Activated T-cell treated with anti-CD3 and anti-CD28 coated beads, Interleukin-2, amount 50 U/mL, for 48 hours (primary cell): Measurements from ENCODE around the gene HP1BP3.

Experiments used
- DNase-seq, 2 experiments: peaks; one replicate each; pipeline ENCODE4 v3.0.0-alpha.2; 2020

HP1BP3 gene

DNA sequence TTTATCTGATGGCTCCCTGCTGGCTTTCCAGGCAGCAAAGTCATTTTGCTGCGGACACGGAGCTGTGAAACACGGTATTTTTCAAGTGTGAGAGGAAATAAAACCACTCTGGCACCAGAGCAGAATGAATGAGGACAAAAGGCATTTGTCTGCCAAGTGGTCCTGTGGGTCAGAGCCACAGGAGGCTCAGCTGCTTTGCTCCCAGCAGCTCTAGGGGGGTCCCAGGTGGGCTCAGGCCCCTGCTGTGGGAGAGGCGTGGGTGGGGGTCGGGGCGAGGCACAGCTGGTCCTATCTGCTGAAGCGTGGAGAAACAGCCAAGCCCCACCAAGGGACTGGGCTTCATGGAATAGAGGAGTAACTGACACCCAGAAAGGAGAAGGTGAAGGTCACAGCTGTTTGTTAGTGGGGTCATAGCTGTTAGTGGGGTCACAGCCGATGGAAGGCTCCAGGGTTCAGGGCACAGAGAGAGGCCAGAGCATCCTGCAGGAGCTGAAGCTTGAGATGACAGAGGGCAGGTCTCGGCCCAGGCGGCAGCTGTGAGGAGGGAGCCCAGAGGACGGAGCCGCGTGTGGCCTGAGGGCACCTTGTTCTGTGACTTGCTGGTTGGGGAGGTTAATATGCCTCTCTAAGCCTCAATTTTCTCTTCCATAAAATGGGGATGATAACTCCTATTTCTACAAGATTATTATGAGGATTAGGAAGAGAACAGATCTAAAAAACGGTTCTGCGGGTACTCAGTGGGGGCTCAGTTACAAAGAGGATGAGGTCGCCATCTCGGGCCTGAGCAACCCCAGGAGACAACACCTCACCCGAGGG, 76.4 kb downstream of the HP1BP3 start:
- DNase-seq, result no peak

DNA sequence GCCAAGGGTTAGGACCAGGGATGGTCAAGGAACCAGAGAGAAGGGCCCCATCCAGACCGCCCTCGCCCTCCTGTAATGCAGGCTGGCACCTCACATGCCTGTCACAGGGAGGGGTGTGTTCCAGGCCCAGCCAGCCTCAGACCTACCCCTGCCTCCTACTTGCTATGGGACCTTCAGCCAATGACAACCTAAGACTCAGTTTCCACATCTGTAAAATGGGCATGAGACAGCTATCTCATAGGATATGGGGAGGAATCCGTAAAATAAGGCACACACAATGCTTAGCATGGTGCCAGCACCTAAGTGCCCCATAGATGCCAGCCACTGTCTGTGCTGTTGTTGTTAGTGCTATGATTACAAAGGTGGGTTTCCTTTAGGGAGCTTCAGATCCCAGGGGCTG, 77.2 kb downstream of the HP1BP3 start:
- DNase-seq, result no peak

DNA sequence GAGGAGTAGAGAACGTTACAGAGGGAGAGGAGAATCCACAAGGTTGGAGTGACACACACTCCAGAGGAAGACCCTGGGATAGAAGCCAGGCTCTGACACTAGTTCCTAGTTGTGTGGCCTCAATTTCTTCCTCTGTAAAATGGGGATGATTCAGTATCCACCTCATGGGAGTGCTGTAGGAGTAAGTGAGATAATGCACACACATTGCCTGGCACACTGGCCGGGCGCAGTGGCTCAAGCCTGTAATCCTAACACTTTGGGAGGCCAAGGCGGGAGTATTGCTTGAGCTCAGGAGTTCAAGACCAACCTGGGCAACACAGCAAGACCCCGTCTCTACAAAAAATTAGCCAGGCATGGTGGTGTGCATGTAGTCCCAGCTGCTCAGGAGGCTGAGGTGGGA, 78.2 kb downstream of the HP1BP3 start:
- no peak for DNase-seq

DNA sequence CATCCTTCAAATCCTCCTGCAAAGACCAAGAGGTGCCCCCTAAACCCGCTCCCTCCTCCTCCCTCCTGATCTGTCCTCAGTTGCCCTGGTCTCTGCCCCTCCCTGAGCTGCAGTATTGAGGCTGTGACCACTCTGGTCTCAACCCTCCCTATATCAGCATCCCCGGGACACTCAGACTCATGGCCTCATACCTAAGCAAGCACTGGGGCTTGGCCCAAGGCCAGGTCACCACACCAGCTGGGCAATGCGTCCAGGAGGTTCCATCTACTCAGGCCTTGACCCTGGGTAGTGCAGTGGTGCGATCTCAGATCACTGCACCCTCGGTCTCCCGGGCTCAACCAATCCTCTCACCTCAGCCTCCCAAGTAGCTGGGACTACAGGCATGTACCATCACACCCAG, 79.0 kb downstream of the HP1BP3 start:
- DNase-seq, result no peak

DNA sequence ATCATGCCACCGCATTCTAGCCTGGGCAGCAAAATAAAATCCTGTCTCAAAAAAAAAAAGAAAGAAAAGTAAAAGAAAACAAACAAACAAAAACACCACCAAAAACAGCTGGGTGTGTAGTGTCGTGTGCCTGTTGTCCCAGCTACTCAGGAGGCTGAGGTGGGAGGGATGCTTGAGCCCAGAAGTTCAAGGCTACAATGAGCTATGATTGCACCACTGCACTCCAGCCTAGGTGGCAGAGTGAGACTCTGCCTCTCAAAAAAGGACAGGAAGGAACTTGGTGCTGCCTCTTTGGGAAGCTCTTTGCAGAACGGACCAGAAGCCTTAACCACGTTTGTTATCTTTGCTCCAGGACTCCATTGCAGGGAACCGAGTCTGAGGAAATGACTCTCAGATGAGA, 80.3 kb downstream of the HP1BP3 start:
- no peak for DNase-seq

DNA sequence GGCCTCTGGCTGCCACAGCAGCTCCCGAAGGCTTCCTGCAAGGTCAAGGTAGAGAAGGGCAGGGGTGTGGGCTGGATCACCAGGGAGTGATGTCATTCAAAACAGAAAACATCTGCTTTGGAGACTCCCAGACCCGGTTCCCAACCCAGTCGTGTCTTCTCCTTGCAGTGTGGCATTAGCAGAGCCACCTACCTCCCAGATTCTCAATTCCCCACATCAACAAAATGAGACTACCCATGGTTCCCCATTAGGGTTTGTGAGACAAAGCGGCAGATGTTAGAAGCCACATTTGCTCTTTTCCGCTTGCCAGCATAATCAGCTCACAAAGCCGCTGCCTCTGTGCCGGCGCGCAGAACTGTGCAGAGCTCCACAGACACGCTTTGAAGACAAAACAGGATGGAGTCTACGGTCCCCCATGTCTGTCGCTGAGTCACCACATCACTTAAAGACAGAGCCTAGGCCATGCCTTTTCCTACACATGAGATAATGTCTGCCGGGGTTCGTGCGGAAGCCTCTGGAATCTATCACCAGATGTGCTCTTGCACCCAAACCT, 81.8 kb downstream of the HP1BP3 start:
- no peak for DNase-seq

DNA sequence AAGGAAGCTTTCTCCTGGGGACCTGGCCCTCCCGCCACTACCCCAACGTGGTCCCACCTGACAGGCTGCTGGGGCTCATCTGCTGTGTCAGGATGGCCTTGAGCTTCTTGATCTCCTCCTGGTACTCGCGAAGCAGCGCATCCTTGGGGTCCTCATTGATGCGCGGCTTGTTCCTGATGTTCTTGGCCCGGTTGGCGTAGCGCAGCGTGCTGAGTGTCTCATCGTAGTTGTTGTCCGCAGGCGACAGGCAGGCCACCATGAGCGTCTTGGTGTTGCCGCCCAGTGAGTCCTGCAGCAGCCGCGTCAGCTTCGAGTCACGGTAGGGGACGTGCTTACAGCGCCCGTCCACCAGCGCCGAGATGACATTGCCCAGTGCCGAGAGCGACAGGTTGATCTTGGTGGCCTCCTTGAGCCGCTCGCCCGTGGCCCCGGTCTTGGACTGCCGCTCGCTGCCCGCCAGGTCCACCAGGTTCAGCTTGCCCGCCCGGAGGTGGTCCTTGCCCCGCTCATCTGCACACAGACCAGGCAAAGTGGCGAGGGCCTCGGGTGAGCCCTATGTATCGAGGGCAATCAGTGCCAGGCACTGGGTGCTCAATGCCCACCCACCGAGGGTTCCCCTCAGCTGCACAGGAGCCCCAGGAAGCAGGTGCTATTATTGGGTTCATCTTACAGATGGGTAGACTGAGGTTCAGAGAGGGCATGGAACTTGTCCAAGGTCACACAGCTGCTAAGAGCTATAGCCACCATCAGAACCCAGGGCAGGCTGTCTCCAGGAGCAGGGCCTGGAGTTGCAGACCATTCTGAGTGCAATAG, 82.5 kb downstream of the HP1BP3 start:
- no peak for DNase-seq

DNA sequence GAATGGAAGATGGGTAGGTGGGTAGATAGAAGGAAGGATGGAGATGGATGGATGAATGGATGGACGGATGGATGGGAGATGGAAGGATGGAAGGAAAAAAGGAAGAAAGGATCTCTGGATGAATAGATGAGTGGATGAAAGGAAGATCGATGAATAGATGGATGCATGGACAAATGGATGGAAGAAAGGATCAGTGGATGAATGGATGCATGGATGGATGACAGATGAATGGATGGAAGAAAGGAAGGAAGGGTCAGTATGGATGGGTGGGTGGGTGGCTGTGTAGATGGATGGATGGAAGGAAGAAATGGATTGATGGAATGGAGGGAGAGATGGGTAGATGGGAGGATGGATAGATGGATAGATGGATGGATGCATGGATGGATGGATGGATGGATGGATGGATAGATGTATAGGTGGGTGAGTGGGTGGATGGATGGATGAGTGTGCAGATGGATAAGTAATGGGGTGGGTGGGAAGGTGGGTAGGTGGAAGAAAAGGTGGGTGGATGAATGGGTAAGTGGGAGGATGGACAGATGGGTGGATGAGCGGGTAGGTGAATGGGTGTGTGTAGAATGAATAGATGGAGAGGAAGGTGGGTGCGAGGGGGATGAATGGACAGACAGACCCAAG, 83.9 kb downstream of the HP1BP3 start:
- DNase-seq, result no peak

DNA sequence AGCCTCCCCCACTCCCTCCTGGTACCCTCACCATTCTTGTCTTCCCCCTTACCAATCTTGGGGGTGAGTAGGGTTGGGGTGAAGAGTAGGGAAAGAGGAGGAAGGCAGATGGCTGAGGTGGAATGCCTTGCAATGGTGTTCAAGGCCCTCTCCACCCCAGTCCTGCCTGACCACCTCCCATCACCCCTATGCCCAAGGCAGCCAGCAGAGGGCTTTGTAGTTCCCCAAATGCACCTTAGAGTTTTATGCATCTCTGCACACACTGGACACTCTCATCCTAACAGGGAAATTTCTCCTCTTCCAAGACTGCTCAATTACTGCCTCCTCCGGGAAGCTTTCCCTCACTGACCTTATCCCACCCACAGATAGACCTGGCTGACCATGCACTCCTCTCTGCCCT, 84.7 kb downstream of the HP1BP3 start:
- DNase-seq, result no peak

DNA sequence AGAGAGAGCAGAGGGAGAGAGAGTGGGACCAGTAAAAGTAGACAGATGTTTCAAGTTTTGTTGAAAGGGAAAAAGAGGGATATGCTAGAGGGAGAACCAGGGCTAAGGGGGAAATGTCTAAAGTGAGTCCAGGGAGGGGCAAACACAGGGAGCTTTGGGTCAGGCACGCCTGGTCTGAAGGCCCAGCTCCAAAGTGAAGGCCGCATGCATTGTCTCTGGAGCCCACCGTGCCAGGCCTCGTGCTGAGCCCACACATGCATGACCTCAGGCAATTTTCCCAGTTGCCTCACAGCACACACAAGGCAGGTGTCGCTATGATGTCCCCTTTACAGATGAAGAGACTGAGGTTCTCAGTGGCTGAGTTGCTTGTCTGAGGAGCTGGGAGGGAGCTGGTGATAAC, 85.3 kb downstream of the HP1BP3 start:
- DNase-seq, result no peak

DNA sequence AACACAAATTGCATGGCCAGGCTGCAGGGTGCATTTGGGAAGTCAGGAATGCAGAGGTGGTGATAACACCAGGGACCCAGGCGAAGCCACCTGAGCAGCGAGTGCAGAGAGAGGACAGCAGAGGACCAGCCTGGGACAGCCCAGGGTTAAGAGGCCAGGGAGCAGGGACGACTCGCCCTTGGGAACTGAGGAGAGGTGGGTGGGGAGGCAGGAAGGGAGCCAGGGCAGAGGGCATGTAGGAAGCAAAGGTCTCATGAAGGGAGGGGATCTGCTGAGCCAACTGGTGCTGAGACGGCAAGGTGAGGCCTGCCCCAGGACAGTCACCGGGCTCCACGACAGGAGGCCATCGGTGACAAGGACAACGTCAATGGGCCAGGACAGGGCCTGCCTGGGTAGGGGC, 85.7 kb downstream of the HP1BP3 start:
- DNase-seq, result no peak

DNA sequence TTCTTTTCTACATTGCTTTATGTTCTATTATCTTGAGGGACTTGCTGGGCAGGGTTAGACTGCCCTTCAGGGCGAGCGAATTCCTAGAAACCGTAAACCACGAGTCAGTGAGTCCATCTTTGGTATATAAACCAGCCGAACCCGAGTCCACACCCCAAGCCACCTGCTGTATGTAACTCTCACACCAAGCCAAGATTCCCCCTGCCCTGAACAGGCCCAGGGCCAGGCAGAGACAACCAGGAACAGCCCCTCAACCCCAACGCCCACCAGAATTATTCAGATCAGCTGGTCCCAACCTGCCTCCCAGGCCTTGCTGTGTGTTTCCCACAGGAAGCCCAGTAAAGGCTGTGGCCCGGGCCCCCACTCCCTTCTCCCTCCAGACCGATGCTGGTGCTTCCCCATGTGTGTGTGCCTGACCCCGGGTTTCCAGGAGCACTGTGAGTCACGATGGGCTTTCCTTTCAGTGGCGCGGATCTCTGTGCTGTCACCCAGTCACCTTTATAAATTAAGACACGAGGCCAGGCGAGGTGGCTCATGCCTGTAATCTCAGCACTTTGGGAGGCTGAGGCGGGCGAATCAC, 86.4 kb downstream of the HP1BP3 start:
- DNase-seq, result no peak

DNA sequence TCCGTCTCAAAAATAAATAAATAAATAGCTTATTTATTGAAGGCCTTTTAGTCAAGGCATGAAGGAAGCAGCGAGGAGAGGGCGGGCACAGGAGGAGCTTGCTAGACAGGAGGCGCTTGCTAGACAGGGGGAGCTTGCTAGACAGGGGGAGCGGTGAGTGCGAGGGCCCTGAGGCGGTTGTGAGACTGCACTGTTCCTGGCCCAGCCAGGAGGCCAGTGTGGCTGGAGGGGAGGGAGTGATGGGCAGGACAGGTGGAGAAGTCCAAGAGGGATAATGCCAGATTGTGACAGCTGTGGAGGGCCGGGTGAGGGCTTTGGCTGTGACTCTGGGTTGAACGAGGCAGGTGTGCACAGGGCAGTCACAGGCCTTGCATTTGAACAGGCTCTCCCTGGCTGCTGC, 87.5 kb downstream of the HP1BP3 start:
- no peak for DNase-seq

DNA sequence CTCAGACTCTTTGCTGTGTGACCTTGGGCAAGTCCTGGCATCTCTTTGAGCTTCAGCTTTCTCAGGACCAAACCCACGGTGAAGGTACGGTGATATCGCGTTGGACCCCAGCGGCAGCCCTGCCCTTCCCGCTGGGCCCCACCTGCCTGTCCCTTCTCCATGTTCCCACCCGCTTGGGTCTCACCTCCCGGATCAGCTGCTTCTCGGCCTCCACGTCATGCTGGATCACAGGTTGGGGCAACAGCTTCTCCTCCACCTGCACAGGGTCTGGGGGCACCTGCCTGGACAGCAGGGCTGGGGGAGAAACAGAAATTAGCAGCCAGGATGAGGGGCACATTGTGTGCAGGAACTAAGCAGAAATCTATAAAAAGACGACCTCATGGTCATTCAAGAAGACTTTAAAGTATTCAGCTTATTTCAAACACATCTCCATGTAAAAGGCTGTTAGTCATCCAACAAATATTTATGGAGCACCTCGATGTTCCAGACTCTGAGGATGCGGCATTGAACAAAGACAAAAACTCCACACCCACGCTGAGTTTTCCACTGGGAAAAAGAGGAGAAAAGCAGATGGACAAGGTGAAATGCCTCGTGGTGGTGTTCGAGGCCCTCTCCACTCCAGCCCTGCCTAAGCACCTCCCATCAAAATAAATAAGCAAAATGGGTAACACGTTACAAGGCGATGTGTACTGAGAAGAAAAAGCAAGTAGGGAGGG, 88.8 kb downstream of the HP1BP3 start:
- no peak for DNase-seq

DNA sequence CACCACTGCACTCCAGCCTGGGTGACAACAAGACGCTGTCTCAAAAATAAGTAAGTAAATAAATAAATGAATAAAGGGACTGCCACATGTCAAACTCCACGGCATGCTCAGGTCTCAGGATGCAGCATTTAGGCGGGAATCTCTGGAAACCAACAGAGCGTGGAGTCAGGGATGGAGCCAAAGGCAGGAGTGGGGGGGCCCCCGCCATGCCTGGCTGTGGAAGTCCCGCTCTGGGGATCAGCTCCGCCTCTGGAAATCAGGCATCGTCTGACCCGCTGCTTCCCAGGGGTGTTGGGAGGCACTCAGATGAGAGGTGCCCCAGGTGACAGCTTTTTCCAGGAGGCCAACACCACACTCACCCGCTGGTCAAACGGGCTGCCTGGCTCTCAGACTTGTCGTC, 89.5 kb downstream of the HP1BP3 start:
- no peak for DNase-seq

DNA sequence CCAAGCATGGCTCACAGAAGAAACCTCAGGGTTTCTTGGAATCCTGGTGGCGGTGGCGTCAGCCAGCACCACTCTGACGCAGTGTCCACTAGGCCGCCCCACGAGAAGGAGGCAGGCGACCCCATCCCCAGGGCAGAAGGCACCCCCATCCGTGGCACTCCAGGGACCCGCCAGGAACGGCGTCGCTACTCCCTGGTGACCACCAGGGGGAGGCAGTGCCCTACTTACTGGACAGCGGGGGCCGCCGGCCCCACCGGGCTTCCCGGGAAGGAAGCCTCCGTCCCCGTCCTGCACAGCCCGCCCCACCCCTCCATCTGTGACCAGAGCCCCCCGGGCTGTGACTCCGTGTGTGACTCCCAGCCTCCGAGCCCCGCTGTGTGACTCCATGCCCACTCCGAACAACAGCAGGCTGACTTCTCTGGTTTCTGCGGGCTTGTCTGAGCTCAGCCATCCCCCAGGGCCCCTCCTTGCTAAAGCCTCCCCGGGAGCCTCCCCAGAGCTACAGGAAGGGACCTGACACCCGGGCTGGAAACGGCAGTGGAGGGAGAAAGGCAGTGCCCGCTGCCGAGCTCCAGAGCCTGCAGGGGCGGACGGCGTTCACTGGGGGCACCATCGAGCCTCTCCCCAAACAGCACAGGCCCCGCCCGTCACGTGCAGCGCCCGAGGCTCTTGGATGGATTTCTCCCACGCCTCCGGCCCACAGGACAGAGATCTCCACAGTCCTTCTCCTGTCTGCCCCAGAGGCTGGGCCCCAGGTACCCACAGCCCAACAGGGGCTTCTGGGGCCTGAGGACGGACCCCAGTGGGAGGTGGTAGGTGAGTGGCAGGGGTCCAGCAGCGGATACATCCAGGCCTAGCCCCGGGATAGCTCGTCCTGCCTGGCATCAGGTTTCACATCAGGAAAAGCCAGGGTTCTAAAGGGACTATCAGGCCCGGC, 90.4 kb downstream of the HP1BP3 start:
- DNase-seq, result peak; percentile 80 to 84

DNA sequence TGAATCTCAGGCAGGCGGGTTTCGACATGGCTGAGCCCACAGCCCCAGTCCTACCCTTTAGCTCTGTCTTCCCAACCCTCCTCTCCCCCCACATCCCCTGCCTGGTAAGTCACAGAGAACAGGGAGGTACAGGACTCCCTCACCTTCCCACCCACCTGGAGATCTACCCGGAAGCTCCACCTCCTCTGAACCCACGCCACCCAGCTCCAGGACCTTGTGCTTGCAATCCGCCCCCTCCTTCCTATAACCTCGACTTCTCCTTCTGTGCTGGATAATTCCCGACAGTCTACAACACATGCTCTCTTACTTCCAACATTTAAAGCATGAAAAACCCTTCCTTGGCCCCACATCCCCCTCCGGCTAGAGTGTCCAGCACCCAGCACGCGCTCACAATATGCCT, 91.6 kb downstream of the HP1BP3 start:
- no peak for DNase-seq

DNA sequence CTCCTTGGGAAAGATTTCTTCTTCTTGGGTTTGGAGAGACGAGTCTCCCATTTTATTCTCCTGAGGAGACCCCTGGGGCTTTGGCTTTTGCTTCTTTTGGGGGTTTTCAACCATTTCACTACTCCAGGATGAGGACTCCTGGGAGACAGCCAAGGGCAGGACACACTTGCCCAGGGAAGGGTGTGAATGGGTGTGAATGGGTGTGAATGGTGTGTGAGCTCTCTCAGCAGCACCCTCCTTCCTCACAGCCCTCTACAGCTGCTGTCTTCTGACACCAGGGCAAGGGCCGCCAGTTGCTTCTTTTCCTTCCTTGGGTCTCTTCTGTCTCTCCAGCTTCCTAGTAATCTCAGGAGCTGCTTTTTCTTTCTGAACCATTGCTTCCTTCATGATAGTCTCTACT, 93.5 kb downstream of the HP1BP3 start:
- DNase-seq, result no peak
